Measurements from ENCODE around the gene CMTM7.

DNA sequence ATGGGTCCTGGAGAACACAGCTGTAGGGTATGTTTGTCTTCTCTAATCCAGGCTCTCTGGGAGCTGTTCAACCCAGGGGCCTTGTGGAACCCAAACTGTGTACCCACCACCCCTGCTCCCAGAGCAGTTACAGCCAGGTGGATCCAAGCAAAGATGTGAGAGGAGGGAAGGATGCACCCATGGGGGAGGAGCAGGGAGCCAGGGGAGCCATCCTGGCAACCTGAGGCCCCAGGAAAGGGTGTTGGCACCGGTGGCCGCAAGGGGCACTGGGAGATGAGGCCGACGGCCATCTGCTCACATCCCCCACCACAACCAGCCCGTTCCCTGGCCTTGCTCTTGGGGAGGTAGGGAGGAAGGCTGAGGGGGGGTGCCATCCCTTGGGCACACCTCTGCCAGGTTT, 67.8 kb downstream of the CMTM7 start:
- TF ChIP-seq POLR2A (IDR thresholded peaks at IDR 0.05) (no peak), CTCF (IDR thresholded peaks at IDR 0.05) (no peak)
